Body of pancreas (tissue), 4 donors: ENCODE results near the gene BET1L.

Source experiments
- POLR2A ChIP-seq, 3 donors: fragments of 450-650 bp; IDR thresholded peaks; one replicate each; pipeline ENCODE4 v1.6.1; 2016; ENCODE audit warnings: antibody characterized with exemption in 3 of 3, mild to moderate bottlenecking in 2 of 3
- TF ChIP-seq, protein P1 (sequence below), 7 experiments: fragments of 450-650 bp in 4 of 7; fragments of 200-600 bp in 3 of 7; sonication (generic) in 3 of 7; IDR thresholded peaks; one replicate each; pipeline ENCODE4 v1.5.1; 2016 to 2019; ENCODE audit warnings: antibody characterized with exemption in 7 of 7

DNA sequence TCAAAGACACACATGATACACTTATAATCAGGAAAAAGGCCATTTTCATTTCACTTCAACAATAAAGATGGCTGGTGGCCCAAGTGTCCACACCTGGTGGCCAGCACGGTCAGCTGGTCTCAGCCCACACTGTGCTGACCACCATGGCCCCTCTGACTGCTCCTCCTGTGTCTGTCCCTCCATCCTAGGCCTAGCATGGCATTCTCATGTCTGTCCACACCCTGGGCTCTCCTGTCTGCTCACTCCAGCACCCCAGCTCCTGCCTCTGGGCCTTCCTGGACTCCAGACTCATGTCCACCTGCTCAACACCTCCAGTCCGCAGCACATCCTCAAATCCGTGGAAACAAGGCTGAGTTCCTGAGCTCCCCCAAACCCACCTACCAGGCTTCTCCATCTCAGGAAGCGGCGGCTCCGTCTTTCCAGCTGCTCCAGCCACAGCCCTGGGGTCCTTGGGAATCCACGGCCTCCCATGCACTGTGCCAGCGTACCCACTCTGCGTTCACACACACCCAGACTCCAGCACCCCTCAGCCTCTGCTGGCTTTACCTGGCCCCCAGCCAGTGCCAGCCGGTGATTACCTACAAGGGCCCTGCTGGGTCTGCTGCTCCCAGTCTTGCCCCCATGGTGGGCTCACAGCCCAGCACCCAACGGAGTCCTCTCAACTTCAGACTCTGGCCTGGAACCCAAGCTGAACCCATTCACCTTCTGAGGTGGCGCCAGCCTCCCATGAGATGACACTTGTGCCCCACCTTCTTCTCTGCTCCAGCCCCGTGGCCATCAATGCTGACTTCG lies 15.0 kb upstream of the BET1L start:
- TF ChIP-seq, protein P1, sequence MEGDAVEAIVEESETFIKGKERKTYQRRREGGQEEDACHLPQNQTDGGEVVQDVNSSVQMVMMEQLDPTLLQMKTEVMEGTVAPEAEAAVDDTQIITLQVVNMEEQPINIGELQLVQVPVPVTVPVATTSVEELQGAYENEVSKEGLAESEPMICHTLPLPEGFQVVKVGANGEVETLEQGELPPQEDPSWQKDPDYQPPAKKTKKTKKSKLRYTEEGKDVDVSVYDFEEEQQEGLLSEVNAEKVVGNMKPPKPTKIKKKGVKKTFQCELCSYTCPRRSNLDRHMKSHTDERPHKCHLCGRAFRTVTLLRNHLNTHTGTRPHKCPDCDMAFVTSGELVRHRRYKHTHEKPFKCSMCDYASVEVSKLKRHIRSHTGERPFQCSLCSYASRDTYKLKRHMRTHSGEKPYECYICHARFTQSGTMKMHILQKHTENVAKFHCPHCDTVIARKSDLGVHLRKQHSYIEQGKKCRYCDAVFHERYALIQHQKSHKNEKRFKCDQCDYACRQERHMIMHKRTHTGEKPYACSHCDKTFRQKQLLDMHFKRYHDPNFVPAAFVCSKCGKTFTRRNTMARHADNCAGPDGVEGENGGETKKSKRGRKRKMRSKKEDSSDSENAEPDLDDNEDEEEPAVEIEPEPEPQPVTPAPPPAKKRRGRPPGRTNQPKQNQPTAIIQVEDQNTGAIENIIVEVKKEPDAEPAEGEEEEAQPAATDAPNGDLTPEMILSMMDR (IDR thresholded peaks at IDR 0.05), result no peak
- TF ChIP-seq POLR2A (IDR thresholded peaks at IDR 0.05), result no peak
